NT2/D1 (cell line): Measurements from ENCODE around the gene ANAPC16.
"Not testable (repeated sequence)": the region's sequence is repeated elsewhere in the genome, so short reads cannot be mapped to it uniquely, and the experiment has no call there.

Experiments
- DNase-seq: peaks from one replicate; pipeline ENCODE4 v3.0.0-alpha.2; 2011; ENCODE audit warnings: low read depth, low spot score
- H3K27me3 ChIP-seq: 2 replicates; pipeline ENCODE4 v1.6.0; 2011; ENCODE audit warnings: mild to moderate bottlenecking; ENCODE audit not compliant: insufficient read length, insufficient read depth
- H3K36me3 ChIP-seq: 2 replicates; pipeline ENCODE4 v1.6.1; 2011; ENCODE audit warnings: mild to moderate bottlenecking, low read length, mixed read lengths; ENCODE audit not compliant: insufficient read depth, insufficient read length
- H3K4me1 ChIP-seq: 2 replicates; pipeline ENCODE4 v1.5.1; 2011; ENCODE audit not compliant: insufficient read depth, insufficient read length
- H3K4me3 ChIP-seq: 2 replicates; pipeline ENCODE4 v1.5.1; 2011; ENCODE audit warnings: low read depth; ENCODE audit not compliant: insufficient read length
- H3K9ac ChIP-seq: 2 replicates; pipeline ENCODE4 v1.6.0; 2011; ENCODE audit warnings: low read depth; ENCODE audit not compliant: insufficient read length
- H3K9me3 ChIP-seq: 2 replicates; pipeline ENCODE4 v1.5.1; 2011; ENCODE audit warnings: mild to moderate bottlenecking, low read length; ENCODE audit not compliant: insufficient read depth
- SUZ12 ChIP-seq: IDR thresholded peaks from 2 replicates; pipeline ENCODE4 v1.6.1; 2011; ENCODE audit not compliant: insufficient read length, insufficient read depth; ENCODE audit errors: extremely low read depth
- YY1 ChIP-seq: IDR thresholded peaks from 2 replicates; pipeline ENCODE4 v1.6.1; 2011; ENCODE audit not compliant: insufficient read length, insufficient read depth
- ZNF274 ChIP-seq: IDR thresholded peaks from 2 replicates; pipeline ENCODE4 v1.6.1; 2011; ENCODE audit warnings: mild to moderate bottlenecking, low read depth, low read length

The ANAPC16 gene

DNA sequence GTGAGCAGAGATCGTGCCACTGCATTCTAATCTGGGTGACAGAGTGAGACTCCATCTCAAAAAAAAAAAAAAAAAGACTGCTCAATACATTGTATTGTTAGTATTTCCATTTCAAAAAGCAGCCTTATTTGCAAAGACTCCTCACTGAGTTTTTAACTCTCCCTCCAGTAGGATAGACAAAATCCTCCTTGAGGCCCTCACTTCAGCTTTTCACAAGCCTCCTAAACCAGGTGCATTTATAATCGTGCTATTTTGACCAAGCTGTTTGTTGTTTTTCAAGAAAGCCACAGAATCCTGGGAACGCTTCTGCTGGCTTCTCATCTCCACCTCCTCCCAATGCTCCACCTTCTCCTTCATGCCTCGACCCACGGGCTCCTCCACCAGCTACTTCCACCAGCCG is 51.6 kb downstream of the ANAPC16 start:
- Histone ChIP-seq H3K36me3 (no peaks in the 10 kb centered on the region), H3K4me3 (no peak overlapping the region), H3K27me3 (no peaks in the 10 kb centered on the region), H3K4me1 (peaks cover 6% of the 10 kb centered on the region), H3K9ac (peak overlapping the region; percentile 72), H3K9me3 (no peaks in the 10 kb centered on the region)
- no peak for DNase-seq
- TF ChIP-seq YY1: no peak
- TF ChIP-seq ZNF274: no peak
- no peak for TF ChIP-seq SUZ12

DNA sequence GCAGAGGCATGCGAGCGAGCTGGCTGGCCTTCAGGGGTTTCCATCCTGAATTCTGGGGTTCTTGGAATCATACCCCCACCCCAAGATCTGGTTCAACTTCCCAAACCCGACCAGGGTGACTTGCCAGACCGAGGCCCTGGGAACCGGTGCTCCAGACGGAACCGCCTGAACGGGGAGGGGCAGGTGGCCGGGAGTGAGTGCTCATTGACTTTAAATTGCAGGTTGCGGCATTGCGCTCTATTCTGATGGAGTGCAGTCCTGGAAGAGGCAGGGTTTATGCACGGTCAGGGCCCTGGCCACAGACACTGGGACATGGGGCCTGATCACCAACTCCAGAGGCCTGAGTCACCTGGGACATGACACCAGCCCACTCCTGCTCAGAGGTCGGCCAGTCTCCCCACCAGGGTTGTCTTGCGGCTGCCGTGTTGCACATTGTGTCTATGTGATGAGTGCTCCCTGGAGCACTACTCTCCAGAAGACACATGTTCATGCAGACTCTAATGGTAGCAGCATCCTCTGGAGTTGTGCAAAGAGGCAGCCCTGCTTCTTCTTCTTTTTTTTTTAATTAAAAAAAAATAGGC is 52.1 kb downstream of the ANAPC16 start:
- Histone ChIP-seq H3K36me3 (no peaks in the 10 kb centered on the region), H3K4me3 (peak overlapping the region; percentile 9), H3K4me1 (peaks cover 6% of the 10 kb centered on the region), H3K9ac (peak overlapping the region; percentile 72), H3K9me3 (no peaks in the 10 kb centered on the region), H3K27me3 (no peaks in the 10 kb centered on the region)
- TF ChIP-seq SUZ12: no peak
- TF ChIP-seq ZNF274: no peak
- TF ChIP-seq YY1: no peak
- no peak for DNase-seq

- H3K27me3 ChIP-seq, DNase-seq, H3K9ac ChIP-seq, H3K36me3 ChIP-seq, H3K4me3 ChIP-seq, H3K4me1 ChIP-seq, H3K9me3 ChIP-seq: not testable (repeated sequence)
Observed at GRCh38 chr10:72268475-72269200, 52.8 kb downstream of the ANAPC16 start.

DNA sequence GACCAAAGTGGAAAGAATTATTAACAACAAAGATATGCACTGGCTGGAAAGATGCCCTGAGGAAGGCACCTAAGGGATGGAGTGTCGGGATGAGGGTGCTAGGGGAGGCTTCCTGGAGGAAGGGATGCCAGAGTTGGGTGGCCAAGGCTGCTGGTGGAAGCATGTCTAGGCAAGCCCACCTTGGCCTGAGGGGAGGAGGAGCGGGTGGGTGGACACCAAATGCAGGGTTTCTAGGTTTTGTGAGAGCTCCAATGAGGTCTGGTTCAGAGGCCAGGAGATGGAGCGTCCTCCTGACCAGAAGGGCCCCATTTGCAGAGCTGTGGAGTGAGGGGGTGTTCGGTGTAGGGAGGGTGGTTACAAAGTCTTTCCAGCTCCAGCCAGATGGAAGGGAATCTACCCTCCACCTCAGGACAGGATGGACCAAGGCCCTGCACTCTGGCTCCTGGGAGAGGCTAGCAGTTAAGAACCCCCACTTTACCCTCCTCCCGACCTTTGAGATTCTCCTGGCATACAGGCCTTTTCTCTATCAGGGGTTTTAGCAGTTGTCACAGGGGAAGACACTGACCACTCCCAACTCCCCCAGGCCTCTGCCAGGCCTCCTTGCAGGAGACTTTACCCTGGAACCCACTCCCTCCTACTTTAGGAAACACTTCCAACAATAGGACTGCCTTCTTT is 54.9 kb downstream of the ANAPC16 start:
- H3K4me3 ChIP-seq: no peak overlapping the region
- no peaks in the 10 kb centered on the region for H3K27me3 ChIP-seq
- TF ChIP-seq YY1: no peak
- no peak for TF ChIP-seq SUZ12
- TF ChIP-seq ZNF274: no peak
- H3K9me3 ChIP-seq: no peaks in the 10 kb centered on the region
- peaks cover 12% of the 10 kb centered on the region for H3K4me1 ChIP-seq
- no peak for DNase-seq
- peak overlapping the region; percentile 3 for H3K9ac ChIP-seq
- peaks cover 9% of the 10 kb centered on the region for H3K36me3 ChIP-seq

- H3K9me3 ChIP-seq: no peaks in the 10 kb centered on the region
- DNase-seq: no peak
- peaks cover 15% of the 10 kb centered on the region for H3K4me1 ChIP-seq
- H3K36me3 ChIP-seq: peaks cover 9% of the 10 kb centered on the region
- no peaks in the 10 kb centered on the region for H3K27me3 ChIP-seq
- peak overlapping the region; percentile 83 for H3K4me3 ChIP-seq
- H3K9ac ChIP-seq: peak overlapping the region; percentile 84
- TF ChIP-seq YY1 (no peak), ZNF274 (no peak), SUZ12 (no peak)
Observed at GRCh38 chr10:72272689-72273409, 57.0 kb downstream of the ANAPC16 start.

DNA sequence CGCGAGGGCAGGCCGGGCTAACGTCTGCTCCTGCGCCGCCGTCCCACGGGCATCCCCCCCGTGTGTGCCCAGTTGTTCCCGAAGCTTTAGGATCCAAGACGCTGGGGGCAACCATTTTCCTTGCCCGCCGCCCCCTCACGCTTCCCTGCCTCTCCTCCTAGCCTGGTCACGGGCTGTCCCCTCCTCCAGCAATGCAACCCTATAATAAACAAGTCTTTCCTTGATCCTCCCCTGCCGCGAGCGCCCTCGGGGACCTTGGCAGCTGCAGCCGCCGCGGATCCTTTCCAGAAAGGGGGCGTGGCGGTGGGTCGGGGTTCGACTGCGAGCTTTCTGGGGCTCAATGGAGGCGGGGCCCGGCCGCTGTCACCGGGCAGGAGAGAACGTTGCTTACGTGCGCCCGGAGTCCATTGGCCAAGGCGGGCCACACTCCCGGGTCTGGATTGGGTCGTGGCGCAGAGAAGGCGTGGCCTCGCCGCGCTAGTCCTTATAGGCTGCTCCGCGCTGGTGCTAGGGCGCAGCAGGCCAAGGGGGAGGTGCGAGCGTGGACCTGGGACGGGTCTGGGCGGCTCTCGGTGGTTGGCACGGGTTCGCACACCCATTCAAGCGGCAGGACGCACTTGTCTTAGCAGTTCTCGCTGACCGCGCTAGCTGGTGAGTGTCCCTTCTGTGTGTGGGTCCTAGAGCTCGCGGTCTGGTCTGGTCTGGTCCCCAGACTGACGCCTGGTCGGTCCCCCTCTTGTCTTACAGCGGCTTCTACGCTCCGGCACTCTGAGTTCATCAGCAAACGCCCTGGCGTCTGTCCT is 57.8 kb downstream of the ANAPC16 start, which contains the start of gene DDIT4:
DDIT4 (plus strand) TSS at position 515 of the 803 bp plus-strand sequence. CDS start 293 bp downstream, outside the sequence.
- no peak for TF ChIP-seq ZNF274
- no peak for TF ChIP-seq SUZ12
- no peak for TF ChIP-seq YY1
- peak; percentile 88 for DNase-seq
- peak within 1 kb of the TSS; percentile 83 for H3K4me3 ChIP-seq

More for the DNA sequence above, 57.8 kb downstream of the ANAPC16 start, which contains the start of gene DDIT4:
- Histone ChIP-seq H3K27me3 (no peaks in the 10 kb centered on the region), H3K9ac (peak within 1 kb of the TSS; percentile 84), H3K36me3 (peaks cover 9% of the 10 kb centered on the region), H3K9me3 (no peaks in the 10 kb centered on the region), H3K4me1 (peaks cover 15% of the 10 kb centered on the region)
